Transverse colon (tissue), 4 donors: ENCODE data around the gene AMER2. TPM values are rescaled to one million over a fixed set of nuclear protein-coding genes. Genes with fewer than 3 reads are reported as not detected.

Source experiments
- DNase-seq: peaks from one replicate; pipeline ENCODE4 v3.0.0-alpha.2; 2019
- H3K27ac ChIP-seq, 4 donors: fragments of 200-600 bp; sonication (generic); 2 replicates each; pipeline ENCODE4 v1.5.1; 2016 to 2018; ENCODE audit warnings: inconsistent platforms in 4 of 4
- H3K27me3 ChIP-seq: fragments of 200-600 bp; sonication (generic); 2 replicates; pipeline ENCODE4 v1.5.1; 2017; ENCODE audit warnings: inconsistent platforms
- H3K36me3 ChIP-seq, 4 donors: fragments of 200-600 bp; sonication (generic); 2 replicates each; pipeline ENCODE4 v1.5.1; 2017 to 2019; ENCODE audit warnings: inconsistent platforms in 4 of 4
- H3K4me1 ChIP-seq, 4 donors: fragments of 200-600 bp; sonication (generic); 2 replicates each; pipeline ENCODE4 v1.5.1; 2017 to 2020; ENCODE audit warnings: inconsistent platforms in 4 of 4
- H3K4me3 ChIP-seq, 4 donors: fragments of 200-600 bp; sonication (generic); 1 replicate in 1 of 4; 2 replicates in 3 of 4; pipeline versions ENCODE4 v1.5.1 to v1.6.1; 2017 to 2019; ENCODE audit warnings: inconsistent platforms in 4 of 4
- H3K9me3 ChIP-seq, 2 donors: fragments of 200-600 bp; sonication (generic); 2 replicates each; pipeline ENCODE4 v1.5.1; 2017 to 2019; ENCODE audit warnings: inconsistent platforms in 2 of 2
- EP300 ChIP-seq: sonication (generic); formaldehyde crosslinking; IDR thresholded peaks from one replicate; pipeline ENCODE4 v1.6.1; 2017; ENCODE audit warnings: antibody characterized with exemption, low read depth
- POLR2A ChIP-seq: fragments of 450-650 bp; IDR thresholded peaks from one replicate; pipeline ENCODE4 v1.6.1; 2016; ENCODE audit warnings: antibody characterized with exemption, mild to moderate bottlenecking, moderate library complexity
- POLR2AphosphoS5 ChIP-seq, 3 donors: sonication (generic); formaldehyde crosslinking; IDR thresholded peaks; one replicate each; pipeline ENCODE4 v1.6.1; 2016; ENCODE audit warnings: antibody characterized with exemption in 3 of 3
- WGBS, 2 donors: methylation state at CpG; one replicate each; pipeline ENCODE4 v1.1.5; 2018; ENCODE audit warnings: low coverage in 1 of 2; 5-methylcytosine and 5-hydroxymethylcytosine counted together
- in situ Hi-C, 4 donors: fragments of 200-750 bp; cut with MboI; loops; one replicate each; pipeline versions ENCODE4 v1.15.0 to v1.15.1; 2017; ENCODE audit warnings: low sequenced_read_pairs in 3 of 4, low pct_ligation_motif_present in 1 of 4, low pct_unique_long_range_greater_than_20kb in 1 of 4
- intact Hi-C: fragments of 100-400 bp; cut with DNase I; formaldehyde crosslinking; loops from one replicate; pipeline ENCODE4 v1.15.1; 2023; ENCODE audit warnings: low total_unique reads
- total RNA-seq, 4 donors: library from RNA; depleted of rRNA; stranded (reverse); fragments of >200 nt; gene quantifications; one replicate each; pipeline ENCODE4 v1.1.0, GENCODE V29; 2016
- TF ChIP-seq, protein P1 (sequence below), 5 experiments: fragments of 200-600 bp in 3 of 5; fragments of 450-650 bp in 2 of 5; sonication (generic) in 3 of 5; IDR thresholded peaks; 1 replicate in 2 of 5; 2 replicates in 3 of 5; pipeline ENCODE4 v1.5.1; 2016 to 2017; ENCODE audit warnings: antibody characterized with exemption in 5 of 5, inconsistent platforms in 3 of 5, mild to moderate bottlenecking in 2 of 5, moderate library complexity in 1 of 5

AMER2 gene
- total RNA-seq, 4 donors from 2014 or later: 0.14 to 0.16 TPM; not detected in 2

DNA sequence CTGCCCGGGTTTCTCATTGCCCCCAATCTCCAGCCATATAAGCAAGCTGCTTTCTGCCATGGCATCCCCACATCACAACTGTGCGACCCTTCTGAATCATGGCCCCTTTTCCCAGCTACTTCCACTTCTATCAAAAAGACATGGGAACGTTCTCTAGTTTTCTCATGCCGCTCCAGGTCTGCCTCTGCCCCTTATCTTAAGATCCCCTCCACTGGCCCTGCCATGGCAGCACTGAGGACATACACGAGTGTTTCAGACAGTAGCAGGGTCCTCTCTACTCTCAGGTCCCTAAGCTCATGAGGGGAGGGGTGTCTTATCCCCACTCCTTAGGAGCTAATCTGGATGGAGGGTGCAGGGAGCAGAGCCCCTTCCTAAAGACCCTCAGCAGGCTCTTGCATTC is 5.5 kb upstream of the AMER2 start:
- peaks cover 57% of the 10 kb centered on the region for H3K27me3 ChIP-seq
- TF ChIP-seq POLR2A: no peak
- no peak overlapping the region for H3K27ac ChIP-seq
- DNase-seq: no peak
- H3K4me3 ChIP-seq: no peak overlapping the region
- WGBS, 2 donors: 83 to 91% methylated on average over 5 of the region's 5 CpGs
- H3K4me1 ChIP-seq: no peaks in the 10 kb centered on the region
- no peaks in the 10 kb centered on the region for H3K36me3 ChIP-seq
- in situ Hi-C loops: no loop called here
- no peaks in the 10 kb centered on the region for H3K9me3 ChIP-seq
- intact Hi-C loops: no loop called here

DNA sequence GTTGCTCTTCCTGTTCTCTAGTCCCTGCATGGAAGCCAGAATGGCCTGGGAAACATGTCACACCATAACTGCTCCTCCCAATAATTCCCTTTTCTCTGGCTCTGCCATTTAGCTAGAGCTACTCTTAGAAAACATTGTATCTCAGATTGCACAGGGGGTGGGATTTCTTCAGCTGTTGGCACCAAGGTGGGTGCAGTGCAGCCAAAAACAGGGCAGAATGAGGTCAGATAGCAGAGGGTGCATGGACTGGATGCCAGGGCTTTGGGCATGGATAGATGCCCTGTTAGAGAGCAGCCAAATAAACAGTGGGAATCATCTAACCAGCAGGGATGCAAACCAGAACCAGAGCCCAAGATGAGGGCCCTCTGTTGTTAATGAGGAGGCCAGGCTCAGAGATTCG is 4.9 kb upstream of the AMER2 start:
- Histone ChIP-seq H3K4me3 (no peak overlapping the region), H3K4me1 (no peaks in the 10 kb centered on the region), H3K27me3 (peaks cover 63% of the 10 kb centered on the region), H3K36me3 (no peaks in the 10 kb centered on the region), H3K27ac (no peak overlapping the region), H3K9me3 (no peaks in the 10 kb centered on the region)
- WGBS, 2 donors: 0 to 33% methylated on average over 1 of the region's 1 CpG
- in situ Hi-C loops (no loop called here), intact Hi-C loops (no loop called here)
- TF ChIP-seq POLR2A (no peak), POLR2AphosphoS5 (IDR thresholded peaks at IDR 0.05) (no peak), EP300 (no peak)
- DNase-seq: no peak

DNA sequence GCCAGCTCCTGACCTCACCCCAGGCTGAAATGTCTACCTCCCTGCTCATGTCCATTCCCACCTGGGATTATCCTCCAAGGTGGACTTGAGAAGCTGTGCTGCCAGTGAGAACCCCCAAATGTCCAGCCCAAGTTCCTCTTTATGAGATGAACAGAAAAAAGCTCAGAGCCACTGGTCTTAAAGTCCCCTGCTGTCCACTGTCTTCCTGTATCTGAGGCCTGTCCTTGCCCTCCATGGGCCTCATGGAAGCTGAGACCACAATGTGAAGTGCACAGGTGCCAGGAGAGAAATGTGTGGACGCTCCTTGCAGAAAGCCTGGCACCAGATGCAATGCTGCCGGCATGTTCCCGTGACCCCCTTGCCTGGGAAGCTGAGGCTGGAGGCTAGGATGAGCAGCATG is 3.3 kb upstream of the AMER2 start:
- H3K4me3 ChIP-seq: no peak overlapping the region
- intact Hi-C loops (no loop called here), in situ Hi-C loops (no loop called here)
- no peak for DNase-seq
- no peak for TF ChIP-seq POLR2AphosphoS5 (IDR thresholded peaks at IDR 0.05)
- TF ChIP-seq, protein P1, sequence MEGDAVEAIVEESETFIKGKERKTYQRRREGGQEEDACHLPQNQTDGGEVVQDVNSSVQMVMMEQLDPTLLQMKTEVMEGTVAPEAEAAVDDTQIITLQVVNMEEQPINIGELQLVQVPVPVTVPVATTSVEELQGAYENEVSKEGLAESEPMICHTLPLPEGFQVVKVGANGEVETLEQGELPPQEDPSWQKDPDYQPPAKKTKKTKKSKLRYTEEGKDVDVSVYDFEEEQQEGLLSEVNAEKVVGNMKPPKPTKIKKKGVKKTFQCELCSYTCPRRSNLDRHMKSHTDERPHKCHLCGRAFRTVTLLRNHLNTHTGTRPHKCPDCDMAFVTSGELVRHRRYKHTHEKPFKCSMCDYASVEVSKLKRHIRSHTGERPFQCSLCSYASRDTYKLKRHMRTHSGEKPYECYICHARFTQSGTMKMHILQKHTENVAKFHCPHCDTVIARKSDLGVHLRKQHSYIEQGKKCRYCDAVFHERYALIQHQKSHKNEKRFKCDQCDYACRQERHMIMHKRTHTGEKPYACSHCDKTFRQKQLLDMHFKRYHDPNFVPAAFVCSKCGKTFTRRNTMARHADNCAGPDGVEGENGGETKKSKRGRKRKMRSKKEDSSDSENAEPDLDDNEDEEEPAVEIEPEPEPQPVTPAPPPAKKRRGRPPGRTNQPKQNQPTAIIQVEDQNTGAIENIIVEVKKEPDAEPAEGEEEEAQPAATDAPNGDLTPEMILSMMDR (IDR thresholded peaks at IDR 0.05): no peak
- TF ChIP-seq EP300: no peak
- no peak for TF ChIP-seq POLR2A
- WGBS, 2 donors: 82% methylated on average over 3 of the region's 3 CpGs; no CpG with 5 or more reads in 1 of the 2 donors
- peaks cover 0 to 7% (median 2%) of the 10 kb centered on the region in 4 donors for H3K4me1 ChIP-seq
- no peak overlapping the region for H3K27ac ChIP-seq
- no peaks in the 10 kb centered on the region for H3K36me3 ChIP-seq
- H3K9me3 ChIP-seq: no peaks in the 10 kb centered on the region
- H3K27me3 ChIP-seq: peaks cover 79% of the 10 kb centered on the region

DNA sequence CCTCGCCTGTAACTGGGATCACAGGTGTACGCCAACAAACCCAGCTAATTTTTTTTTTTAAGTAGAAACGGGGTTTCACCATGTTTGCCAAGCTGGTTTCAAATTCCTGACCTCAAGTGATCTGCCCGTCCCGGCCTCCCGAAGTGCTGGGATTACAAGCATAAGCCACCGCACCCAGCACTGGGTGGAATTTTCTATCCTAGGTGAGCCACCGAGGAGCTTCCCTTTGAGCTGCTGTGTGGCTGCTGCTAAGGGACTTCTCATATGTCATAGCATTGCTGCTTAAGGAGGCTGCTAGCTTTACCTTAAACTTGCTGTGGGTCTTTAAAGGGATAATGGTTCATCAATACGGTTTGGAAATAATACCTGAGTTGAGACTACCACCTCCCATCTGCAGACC is 2.9 kb upstream of the AMER2 start:
- in situ Hi-C loops (no loop called here), intact Hi-C loops (no loop called here)
- DNase-seq: no peak
- Histone ChIP-seq H3K27ac (no peak overlapping the region), H3K9me3 (no peaks in the 10 kb centered on the region), H3K36me3 (no peaks in the 10 kb centered on the region), H3K27me3 (peaks cover 82% of the 10 kb centered on the region), H3K4me3 (no peak overlapping the region), H3K4me1 (peaks cover 0 to 7% (median 2%) of the 10 kb centered on the region in 4 donors)
- WGBS, 2 donors: 82 to 100% methylated on average over 2 to 9 of the region's 9 CpGs
- TF ChIP-seq EP300 (no peak), POLR2A (no peak), POLR2AphosphoS5 (IDR thresholded peaks at IDR 0.05) (no peak)
- TF ChIP-seq, protein P1 (IDR thresholded peaks at IDR 0.05): no peak

DNA sequence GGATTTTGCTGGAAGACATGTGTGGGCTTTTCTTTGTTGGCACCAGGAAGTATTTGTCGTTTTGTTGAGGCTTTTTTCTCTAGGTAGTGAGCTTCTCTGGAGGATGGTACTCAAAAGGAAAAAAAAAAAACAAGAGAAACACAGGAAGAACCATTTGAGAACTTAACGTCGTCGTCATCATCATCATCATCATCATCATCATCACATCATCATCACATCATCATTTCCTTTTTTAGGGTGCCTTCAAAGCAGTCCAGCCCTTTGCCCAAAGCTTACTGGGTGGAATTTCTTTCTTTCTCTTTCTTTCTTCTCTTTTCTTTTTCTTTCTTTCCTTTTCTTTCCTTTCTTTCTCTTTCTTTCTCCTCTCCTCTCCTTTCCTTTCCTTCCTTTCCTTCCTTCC is 2.2 kb upstream of the AMER2 start:
- intact Hi-C loops (no loop called here), in situ Hi-C loops (no loop called here)
- Histone ChIP-seq H3K36me3 (no peaks in the 10 kb centered on the region), H3K27me3 (peaks cover 82% of the 10 kb centered on the region), H3K27ac (no peak overlapping the region), H3K4me3 (no peak overlapping the region), H3K4me1 (peaks cover 0 to 7% (median 2%) of the 10 kb centered on the region in 4 donors), H3K9me3 (no peaks in the 10 kb centered on the region)
- no peak for DNase-seq
- TF ChIP-seq EP300 (no peak), POLR2A (no peak), POLR2AphosphoS5 (IDR thresholded peaks at IDR 0.05) (no peak)
- TF ChIP-seq, protein P1 (IDR thresholded peaks at IDR 0.05): no peak
- WGBS, 2 donors: 66 to 71% methylated on average over 4 of the region's 4 CpGs
